Stimulated activated CD8-positive, alpha-beta memory T cell treated with anti-CD3 and anti-CD28 coated beads, Interleukin-7, amount 100 ng/mL, for 48 hours (primary cell): ENCODE results near the gene TECPR2.
"Not testable (repeated sequence)": the region's sequence is repeated elsewhere in the genome, so short reads cannot be mapped to it uniquely, and the experiment has no call there.

Source experiments
- DNase-seq, 2 donors: peaks; one replicate each; pipeline ENCODE4 v3.0.0-alpha.2; 2020; ENCODE audit warnings: low read depth in 1 of 2; ENCODE audit errors: extremely low read depth in 1 of 2

Gene TECPR2

GRCh38 chr14:102330806-102331205, 31.9 kb upstream of the TECPR2 start:
- DNase-seq: no peak

DNA sequence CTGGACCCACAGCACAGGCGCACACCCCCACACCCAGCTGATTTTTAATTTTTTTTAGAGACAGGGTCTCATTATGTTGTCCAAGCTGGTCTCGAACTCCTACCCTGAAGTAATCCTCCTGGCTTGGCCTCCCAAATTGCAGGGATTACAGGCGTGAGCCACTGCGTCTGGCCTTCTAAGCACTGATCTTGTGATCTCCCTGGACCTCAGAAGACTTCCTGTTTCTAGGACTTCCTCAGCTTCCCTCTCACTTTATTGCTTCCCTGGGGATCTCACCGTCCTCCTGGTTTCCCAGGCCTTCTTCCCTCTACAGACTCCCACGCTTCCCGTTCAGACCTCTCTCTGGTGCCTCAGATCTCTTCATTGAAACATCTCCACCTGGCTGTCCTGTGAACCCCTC, 29.4 kb upstream of the TECPR2 start:
- no peak for DNase-seq

DNA sequence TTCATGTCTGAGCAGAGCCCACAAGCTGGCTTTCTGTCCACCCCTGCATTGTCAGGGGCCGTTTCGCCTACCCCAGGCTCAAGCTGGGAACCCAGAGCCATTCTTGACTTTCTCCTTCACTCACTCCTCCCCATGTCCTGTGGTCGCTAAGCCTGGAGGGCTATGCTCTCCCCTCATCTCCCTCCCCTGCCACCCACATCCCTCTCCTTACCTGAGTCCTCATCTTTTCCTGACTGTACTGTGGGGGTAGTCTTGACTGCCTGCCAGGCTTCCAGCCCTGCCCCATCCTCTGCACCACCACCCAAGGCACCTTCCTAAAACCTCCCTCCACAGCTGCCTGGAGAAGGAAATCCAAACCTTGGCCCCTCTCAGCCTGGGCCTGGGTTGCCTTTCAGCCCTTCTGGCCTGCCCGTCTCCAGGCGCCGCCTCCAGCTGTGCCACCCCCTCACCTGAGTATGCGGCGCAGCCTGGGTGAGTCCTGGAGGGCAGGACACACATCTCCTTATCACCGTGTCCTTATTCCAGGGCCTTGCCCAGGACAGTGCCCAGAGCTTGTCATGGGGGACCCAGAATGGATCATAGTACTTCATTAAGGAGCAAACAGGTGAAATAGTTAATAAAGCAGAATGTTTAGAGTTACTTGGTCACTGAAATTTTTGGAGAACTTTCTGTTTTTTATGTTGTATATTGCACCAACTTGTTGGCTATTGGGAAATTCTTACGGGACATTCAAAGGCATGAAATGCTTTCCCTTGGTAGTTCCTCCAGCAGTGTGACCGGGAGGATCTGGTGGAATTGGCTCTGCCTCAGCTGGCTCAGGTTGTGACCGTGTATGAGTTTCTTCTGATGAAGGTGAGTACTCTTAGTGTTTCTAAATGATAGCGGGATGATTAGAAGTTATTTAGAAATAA, 28.7 kb upstream of the TECPR2 start:
- no peak for DNase-seq

DNA sequence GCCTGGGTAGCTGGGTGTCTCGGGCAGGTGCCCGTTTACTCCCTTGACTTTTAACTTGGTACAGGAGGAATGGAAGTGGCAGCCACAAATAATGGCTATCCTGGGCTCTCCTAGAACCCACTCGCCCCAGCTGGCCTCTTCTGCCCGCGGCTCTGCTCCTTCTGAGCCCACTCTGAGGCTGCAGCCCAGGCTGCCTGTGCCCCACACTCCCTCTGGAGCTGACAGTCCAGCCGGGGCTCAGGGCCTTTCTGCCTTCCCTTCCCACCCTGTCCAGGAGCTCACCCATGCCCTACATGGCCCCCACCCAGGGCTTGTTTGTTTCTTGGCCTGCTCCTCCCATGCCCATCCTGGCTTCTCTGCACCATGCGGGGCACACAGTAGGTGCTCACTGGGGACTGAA, 27.6 kb upstream of the TECPR2 start:
- no peak for DNase-seq

GRCh38 chr14:102338724-102339123, 24.0 kb upstream of the TECPR2 start:
- no peak for DNase-seq

DNA sequence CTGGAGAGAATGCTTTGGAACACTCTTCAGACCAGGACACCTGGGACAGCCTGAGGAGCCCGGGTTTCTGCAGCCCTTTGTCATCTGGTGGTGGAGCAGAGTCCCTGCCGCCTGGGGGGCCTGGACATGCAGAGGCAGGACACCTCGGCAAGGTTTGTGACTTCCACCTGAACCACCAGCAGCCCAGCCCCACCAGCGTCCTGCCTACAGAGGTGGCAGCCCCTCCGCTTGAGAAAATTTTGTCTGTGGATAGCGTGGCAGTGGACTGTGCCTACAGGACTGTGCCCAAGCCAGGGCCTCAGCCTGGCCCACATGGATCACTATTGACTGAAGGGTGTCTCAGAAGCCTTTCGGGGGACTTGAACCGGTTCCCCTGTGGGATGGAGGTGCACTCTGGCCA, 21.2 kb upstream of the TECPR2 start:
- no peak for DNase-seq

DNA sequence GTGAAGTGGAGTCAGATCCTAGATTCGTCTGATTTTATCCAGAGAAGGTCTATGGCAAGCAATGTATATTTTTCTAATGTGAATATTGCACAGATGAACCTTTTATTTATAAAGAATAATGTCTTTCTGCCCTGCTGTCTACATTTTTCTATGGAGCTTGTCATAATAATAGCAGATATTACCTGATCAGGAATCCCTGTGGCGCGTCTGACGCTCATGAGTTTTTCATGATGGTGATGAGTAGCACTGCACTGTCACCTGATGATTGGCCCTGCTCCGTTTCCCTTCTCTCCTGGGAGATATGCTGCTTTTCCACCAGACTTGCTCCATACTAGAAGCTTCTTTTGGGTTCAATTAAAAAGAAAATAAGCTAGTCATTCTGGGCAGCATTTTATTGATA, 20.5 kb upstream of the TECPR2 start:
- DNase-seq: no peak

- DNase-seq: no peak
Observed at GRCh38 chr14:102344084-102344483, 18.7 kb upstream of the TECPR2 start.

DNA sequence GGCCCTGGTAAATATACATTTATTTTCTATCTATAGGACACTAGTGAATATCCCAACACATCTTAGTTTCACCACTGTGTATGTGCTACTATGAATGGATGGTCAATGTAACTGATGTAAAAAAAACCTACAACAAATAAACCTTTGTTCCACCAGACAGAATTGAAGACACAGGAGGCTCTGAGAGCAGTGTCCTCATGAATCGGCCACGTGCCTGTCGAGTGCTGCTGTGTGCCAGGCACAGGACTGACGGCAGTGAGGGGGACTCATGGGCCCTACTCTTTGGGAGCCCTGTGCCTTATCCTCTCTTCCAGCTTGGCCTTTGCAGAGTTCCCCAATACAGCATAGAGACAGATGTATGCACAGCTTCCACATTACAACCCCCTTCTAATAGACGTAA, 18.3 kb upstream of the TECPR2 start:
- DNase-seq: no peak

GRCh38 chr14:102345232-102345631, 17.5 kb upstream of the TECPR2 start:
- DNase-seq: no peak

- DNase-seq: no peak
Observed at GRCh38 chr14:102346645-102347044, 16.1 kb upstream of the TECPR2 start.

- no peak for DNase-seq
Observed at GRCh38 chr14:102348376-102348775, 14.4 kb upstream of the TECPR2 start.

- DNase-seq: no peak
Observed at GRCh38 chr14:102351023-102351422, 11.7 kb upstream of the TECPR2 start.

DNA sequence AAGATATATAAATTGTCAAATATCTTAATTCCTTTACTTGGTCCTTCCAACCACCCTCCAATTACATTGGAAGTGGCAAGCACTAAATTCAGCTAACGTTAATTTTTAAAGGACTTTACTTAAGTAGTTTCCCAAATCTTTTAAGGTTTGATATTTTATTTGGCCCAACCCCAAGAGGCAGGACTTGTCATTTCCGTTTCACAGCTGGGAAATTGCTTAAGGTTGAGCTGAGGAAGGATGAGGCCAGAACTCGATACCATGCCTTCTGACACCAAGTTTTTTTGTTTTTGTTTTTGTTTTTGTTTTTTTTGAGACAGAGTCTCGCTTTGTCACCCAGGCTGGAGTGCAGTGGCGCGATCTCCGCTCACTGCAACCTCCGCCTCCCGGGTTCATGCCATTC, 11.1 kb upstream of the TECPR2 start:
- not testable (repeated sequence) for DNase-seq

GRCh38 chr14:102352213-102352612, 10.5 kb upstream of the TECPR2 start:
- no peak for DNase-seq

GRCh38 chr14:102353126-102353619, 9.6 kb upstream of the TECPR2 start:
- DNase-seq: no peak

GRCh38 chr14:102356280-102356679, 6.5 kb upstream of the TECPR2 start:
- DNase-seq: no peak

DNA sequence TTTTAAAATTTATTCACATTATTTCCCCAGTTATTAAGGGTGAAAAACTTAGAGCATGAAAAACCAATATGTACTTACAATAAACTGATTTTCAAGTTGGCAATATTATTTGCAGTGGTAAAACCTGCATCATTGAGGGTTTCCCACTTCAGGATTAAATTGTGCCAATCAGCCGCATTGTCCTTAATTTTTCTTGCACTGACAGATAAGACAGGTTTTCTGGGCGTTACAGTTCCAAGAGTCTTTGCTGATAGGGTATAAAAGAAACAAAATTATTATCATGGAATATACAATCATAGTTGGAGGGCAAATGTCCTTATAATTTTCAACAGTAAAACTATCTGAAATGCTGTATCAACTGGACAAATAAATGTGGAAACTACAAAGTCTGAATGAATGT, 3.4 kb upstream of the TECPR2 start:
- no peak for DNase-seq

DNA sequence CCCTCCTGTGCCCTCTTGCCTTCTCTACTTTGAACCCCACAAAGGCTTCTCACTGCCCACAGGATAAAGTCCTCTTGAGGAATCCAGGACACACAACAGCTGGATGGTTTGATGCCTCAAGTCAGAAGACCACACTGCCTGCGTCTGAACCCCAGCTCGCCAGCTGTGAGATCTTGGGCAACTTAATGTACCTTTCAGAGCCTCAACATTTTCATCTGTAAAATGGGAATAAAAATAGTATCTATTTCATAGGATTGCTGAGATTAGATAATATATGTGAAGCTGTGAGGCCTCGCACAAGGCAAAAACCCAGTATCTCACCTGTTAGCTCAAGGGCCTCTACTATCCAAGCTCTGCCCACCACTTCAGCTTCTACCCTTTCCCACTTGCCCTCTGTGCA, 2.4 kb upstream of the TECPR2 start:
- DNase-seq: no peak

- peak in 1 of 2 donors; percentile 61 for DNase-seq
Observed at GRCh38 chr14:102362084-102362483, 657 bp upstream of the TECPR2 start.

GRCh38 chr14:102363182-102363943, 622 bp downstream of the TECPR2 start:
- peak in 1 of 2 donors; percentile 17 for DNase-seq

DNA sequence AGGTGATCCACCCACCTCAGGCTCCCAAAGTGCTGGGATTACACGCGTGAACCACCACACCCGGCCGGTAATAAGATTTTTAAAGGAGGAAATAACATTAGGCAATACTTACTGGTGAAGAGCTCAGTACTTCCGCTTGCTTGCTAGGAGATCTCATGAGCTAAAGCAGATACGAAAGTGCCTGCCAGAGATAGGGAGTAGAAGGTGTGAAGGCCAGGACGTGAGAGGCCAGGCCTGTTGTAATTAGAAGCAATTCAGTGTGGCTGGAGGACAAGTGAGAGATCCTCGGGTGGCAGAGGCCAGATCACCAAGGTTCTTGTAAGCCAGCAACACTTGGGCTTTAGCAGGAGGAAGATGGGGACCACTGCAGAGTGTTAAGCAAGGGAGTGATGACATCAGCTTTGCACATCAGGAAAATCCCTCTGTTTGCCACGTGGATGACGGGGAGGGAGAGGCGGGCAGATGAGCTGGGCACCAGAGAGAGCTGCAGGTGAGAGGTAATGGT, 7.6 kb downstream of the TECPR2 start:
- DNase-seq: no peak
